GM15510 (cell line): ENCODE measurements around the gene PAX5.
A peak's percentile ranks its signal among the peaks of the same experiment; 100 is the strongest.

Experiments used
- POLR2A ChIP-seq: IDR thresholded peaks from 3 replicates; pipeline ENCODE4 v1.6.1; 2011; ENCODE audit warnings: borderline replicate concordance; ENCODE audit not compliant: insufficient read length; ENCODE audit errors: extremely low read depth

Gene PAX5

DNA sequence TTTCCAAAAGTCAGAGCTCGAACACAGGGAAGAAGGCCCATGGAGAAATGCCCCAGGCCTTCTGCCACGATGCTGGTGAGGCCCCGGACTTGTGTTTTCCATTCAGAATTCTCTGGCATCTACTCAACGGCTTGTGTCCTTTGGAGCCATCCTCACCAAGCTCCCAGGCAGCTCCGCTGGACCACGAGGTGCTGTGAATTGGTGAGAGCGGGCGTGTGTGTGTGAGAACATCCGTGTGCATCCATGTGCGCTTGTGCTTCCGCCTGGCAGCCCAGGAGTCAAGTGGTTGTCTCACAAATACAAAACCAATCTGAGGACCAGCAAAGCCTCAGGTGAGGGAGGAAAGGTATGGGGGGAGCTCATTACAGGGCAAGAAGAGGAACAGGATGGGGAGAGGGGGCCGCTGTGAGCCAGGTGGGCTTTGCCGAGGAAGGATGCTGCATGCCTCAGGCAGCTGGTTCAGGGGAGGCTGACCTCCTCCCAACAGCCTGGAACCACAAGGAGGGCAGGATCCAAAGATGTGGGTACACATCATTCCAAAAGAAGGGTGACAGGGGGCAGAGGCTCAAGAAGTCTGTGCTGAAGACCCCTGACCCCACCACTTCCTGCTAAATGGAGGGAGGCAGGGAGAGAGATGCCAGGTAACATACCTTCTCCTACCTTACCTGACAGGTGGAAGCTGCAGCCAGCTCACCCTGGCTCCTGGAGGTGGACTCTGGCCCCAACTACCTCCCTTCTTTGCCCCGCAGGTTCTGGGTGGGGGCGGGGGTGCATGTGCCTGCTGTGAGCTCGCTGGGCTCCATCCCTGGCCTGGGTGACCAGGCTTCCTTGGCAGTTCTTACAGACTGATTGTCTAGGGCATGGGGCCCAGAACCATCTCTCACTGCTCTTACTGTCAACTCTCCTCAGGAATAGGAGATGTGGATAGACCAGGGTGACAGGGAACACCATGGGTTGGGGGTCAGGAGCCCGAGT lies 196.3 kb downstream of the PAX5 start:
- no peak for TF ChIP-seq POLR2A

DNA sequence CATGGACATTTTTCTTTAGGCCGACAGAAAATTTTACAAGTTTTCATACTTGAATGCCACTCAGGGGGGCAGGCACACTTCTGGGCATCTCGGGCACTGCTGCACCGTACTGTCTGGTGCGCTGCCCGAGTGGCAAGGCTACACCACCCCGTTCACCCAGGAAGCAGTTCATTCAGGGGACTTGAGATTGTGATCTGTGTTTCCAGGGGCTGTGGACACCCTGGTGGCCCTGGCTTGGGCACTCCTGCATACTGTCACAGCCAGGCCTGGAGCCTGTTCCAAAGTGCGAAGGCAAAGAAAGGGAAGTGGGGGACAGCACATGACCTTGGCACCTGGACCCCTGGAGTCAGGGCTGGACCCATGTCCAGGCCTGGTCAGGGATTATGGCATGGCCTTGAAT lies 197.6 kb downstream of the PAX5 start:
- peak; percentile 9 for TF ChIP-seq POLR2A

DNA sequence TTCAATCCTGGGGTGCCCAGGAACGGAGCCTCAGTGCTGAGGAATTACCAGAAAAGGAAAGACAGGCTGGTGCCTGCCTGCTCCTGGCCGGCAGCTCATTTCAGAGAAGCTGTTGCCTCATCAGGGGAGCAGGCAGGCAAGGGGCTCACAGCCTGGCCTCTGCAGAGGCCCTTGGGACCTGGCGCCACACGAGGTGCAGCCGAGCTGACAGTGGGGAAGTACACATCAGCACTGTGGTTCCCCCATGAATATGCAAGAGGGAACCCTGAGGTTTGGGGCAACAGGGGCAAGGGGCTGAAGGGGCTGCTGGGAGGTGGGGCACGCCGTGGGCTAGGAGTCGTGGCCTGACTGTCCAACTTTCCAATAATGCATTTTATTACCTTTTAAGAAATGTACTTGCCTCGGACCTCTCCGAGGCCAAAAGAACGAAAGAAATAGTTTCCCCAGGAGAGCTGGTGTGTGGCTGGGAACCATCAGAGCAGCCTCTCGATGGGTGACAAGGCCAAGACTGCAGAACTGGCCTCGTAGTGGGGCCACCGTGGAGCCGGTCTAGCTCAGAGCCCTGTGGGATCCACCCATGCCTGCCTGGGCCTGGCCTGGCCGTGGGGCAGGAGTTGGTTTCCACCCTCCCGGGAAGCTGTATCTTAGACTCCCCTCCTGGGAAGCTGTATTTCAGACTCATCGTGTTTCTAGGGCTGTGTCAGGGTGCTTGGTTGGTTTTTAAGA lies 198.6 kb downstream of the PAX5 start:
- peak; percentile 18 for TF ChIP-seq POLR2A

DNA sequence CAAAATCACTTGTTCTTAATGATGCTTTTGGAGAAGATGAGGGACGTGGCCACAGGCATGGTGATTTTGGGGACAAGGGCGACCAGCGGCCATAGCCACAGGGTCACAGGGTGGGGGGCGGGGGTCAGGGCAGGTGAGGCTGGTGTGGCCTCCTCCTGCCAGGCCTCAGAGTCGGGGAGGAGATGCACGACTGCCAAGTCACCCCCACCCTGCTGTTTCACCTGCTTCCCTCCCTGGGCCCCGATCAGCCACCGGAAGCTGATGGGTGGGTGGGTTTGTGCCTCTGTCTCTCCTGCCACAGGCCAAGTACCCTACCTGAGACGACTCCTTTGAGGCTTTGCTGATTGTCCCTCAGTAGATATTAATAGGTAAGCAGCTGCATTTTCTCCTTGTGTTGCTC lies 199.3 kb downstream of the PAX5 start:
- TF ChIP-seq POLR2A: no peak

DNA sequence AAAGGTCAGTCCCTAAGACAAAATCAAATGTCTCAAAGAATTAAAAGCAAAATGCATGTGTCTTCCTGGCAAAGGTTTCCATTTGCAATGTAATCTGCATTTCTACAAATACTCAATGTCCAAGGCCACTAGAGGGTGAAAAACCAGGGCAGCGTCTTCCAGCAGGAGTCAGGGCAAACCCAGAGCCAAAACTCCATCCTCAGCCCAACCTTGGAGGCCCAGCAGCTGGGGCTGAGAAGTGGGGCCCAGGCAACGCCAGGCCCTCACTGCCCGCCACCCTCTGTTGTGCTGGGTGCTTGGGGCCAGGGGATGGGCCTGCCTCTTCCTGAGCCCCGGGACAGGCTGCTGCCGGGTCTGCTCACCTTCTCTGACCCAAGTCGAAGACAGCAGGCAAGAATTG lies 200.1 kb downstream of the PAX5 start:
- no peak for TF ChIP-seq POLR2A

DNA sequence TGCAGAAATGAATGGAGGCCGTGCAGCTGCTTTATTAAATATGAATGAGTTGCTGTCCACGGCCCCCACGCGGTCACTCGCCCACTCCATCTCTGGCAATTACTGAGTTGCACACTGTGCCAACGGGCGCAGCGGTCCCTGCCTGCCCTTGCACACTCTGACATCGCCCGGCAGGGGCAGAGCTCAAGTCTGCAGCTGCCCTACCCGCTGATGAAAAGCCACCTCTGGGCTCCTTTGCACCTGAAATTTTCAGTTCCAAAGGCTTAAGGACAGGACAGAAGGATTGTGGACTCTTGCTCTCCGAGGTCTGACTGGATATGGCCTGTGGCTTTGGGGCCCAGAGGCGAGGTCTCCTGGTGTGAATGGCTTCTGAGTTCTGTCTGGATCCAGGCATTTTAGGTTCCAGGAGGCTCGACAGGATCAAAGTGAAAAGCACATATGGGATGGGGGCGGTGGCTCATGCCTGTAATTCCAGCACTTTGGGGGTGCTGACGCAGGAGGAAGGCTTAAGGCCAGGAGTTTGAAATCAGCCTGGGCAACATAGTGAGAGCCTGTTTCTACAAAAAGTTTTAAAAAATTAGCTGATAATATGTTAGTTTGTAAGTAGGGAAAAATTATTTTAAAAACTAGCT lies 201.8 kb downstream of the PAX5 start:
- TF ChIP-seq POLR2A: no peak

DNA sequence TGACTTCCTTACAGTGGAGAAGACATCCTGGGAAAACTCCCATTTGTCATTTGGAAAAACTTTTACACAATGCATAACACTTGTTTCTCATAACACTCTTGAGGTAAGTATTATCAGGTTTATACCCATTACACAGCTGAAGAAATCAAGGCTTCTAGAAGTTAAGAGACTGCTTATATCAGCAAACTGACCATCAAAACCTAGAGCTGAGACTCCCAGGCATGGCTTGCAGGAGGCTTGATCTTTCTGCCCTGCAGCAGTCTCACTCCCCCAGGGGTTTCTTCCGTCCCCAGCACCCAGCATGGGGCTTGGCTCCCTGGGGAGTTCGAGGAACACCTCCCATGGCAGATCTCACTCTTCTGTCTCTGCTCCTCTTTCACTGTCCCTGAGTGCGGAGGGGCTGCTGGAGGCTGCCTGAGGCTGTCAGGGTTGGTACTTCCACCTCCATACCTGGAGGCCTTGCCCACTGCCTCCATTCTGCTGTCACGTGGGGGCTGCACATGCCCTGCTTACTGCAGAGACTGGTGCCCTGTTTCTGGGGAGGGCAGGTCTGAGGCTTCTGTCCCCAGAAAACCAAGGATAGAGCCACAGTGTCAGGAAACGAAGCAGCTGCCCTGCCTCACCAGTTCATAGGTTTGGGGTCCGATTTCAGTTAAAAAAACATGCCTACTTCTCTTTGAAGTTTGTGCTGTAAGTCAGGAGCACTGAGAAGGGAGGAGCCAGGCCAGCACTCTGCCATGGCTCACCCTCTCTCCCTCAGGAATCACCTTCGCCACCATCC lies 202.5 kb downstream of the PAX5 start:
- TF ChIP-seq POLR2A: no peak

DNA sequence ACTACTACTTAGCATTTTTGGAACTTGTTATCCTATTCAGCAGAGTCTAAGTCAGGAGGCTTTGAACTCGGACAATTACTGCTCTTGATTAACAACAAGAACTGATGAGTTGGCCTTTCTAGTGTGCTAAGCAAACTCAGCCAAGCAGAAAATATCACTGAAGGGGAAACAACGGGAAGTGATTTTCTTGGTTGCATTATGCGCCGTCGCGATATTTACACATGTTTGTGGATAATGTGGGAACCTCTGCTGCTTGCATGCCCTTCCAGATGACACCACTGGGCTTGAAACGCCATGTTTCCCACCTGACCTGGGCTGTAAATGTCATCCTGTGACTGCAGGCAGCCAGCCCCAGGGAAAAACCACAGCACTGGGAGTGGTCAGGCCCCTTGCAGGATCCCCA lies 205.5 kb downstream of the PAX5 start:
- no peak for TF ChIP-seq POLR2A

DNA sequence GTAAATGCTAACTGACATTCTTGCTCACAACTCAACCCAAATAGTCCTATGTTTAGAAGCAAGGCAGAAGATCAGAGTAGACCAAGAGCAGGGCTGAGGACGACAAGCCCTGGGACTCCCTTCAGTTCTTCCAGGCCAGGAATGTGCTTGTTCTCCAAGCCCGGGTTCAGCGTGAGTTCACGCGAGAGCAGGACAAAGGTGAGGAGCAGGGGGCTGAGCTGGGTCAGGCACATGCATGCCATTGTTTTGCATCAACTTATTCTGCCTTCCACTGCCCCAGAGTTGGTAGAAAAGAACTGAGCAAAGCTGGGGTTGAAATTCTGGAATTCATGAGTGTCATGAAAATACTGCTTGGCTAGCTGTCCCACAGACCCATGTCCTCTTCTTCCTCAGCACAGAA lies 206.5 kb downstream of the PAX5 start:
- no peak for TF ChIP-seq POLR2A

DNA sequence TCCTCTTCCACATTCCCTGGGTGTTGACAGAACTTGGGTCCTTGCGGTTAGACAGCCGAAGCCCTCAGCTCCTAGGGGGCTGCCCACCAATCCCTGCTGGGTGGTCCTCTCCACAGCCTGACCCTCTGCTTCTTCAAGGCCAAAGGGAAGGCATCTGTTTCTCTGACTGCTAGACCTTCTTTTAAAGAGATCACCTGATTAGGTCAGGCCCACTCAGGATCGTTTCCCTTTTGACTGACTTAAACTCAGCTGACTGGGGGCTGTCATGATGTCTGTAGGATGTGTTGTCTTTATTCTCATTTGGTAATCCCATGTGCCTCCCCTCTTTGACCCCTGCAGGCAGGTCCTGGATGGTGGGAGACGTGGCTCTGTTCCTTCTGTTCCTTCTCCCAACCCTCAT lies 207.5 kb downstream of the PAX5 start:
- no peak for TF ChIP-seq POLR2A

DNA sequence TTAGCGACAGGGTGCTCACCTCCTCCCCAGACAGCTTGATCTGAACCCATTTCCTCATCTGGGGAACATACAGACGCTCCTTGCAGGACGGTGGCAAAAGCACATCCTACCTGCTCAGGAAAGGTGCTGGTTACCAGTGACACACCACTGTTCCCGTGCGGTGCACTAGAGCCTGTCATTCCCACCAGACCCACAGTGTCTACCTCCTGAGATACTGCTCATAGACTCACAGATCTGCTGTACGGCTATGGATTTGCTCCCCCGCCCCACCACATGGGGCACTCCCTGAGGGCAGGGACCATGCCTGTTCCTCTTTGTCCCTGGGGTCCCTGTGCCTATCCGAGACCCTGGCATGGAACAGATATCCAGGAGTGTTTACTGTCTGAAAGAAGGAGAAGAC lies 208.9 kb downstream of the PAX5 start:
- TF ChIP-seq POLR2A: no peak

DNA sequence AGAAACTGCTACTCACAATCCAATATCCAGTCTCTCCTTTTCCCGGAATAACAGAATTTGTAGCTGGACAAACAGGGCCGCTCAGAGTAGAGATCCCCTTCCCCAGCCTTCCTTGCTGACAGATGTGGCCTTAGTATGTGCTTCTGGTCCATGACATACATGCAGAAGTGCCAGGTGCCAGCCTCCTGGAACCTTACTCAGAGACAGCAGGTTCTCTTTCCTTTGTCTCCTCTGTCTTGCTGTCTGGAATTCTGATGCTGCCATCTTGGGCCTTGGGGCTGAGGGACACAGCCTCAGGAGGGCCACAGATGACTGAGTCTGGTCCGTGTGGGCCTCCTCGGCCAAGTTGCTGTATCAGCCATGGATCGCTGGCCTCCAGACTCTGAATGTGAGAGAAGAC lies 210.1 kb downstream of the PAX5 start:
- TF ChIP-seq POLR2A: no peak

DNA sequence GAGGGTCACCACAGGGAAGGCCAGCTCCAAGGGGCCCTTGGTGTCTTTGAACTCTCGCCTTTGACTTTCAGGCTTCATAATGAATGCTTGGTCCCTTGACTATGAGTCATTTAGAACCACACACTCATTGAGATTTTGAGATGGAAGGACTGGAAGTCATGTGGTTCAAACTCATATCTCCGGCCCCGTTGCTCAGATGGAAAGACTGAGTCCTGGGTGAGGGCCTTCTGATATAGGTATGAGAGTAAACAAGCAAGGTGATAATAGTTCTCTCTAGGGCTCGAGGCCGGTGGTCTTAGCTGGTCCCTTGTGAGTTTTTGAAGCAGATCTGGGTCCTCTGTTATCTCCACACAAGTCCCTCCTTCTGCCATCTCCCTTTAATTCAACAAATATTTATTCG lies 210.6 kb downstream of the PAX5 start:
- TF ChIP-seq POLR2A: no peak

DNA sequence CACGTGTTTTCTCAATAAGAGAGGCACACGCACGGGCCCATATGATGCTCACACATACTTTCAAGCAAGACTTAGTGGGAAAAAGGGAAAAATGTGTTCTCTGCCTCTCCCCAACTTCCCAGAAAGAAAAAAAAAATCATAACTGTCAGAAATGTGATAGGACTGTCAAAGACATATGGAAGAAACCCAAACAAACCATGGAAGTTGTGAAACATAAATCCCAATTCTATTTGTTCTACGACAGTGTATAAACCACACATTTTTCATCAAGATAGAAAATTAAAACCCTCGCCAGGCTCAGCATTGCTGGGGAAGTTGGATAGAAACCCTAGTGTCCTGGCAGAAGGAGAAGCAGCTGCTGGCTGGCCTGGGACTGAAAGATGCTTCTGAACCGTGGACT lies 211.9 kb downstream of the PAX5 start:
- no peak for TF ChIP-seq POLR2A
